ENCODE data around the gene ZCCHC9.
"Not testable (repeated sequence)": the region's sequence is repeated elsewhere in the genome, so short reads cannot be mapped to it uniquely, and the experiment has no call there.

The ZCCHC9 gene

GRCh38 chr5:81288021-81288433 is 13.4 kb upstream of the ZCCHC9 start:
- no peaks in the 10 kb centered on the region for H3K27me3 Mint-ChIP-seq
- H3K9me3 Mint-ChIP-seq, result peaks cover 11% of the 10 kb centered on the region
- CTCF ChIA-PET, result interaction anchor here (0.8 kb wide), 1 partner anchor 11 kb away, joined by 4 read pairs; no protein-coding TSS in a partner anchor
- H3K27ac Mint-ChIP-seq, result no peak overlapping the region
- H3K36me3 Mint-ChIP-seq, result peaks cover 27% of the 10 kb centered on the region
- H3K4me3 Mint-ChIP-seq, result no peak overlapping the region
- peaks cover 19% of the 10 kb centered on the region for H3K4me1 Mint-ChIP-seq
- no peak for DNase-seq

DNA sequence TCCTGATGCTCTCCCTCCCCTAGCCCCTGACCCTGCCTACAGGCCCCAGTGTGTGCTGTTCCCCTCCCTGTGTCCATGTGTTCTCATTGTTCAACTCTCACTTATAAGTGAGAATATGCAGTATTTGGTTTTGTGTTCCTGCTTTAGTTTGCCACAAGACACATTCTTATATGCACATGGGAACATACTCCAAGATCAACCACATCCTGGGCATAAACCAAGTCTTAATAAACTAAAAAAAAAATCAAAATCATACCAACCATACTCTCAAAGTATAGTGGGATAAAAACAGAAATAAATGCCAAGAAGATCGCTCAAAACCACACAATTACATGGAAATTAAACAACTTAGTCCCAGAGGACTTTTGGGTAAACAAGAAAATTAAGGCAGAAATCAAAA is 11.2 kb upstream of the ZCCHC9 start:
- no peak overlapping the region for H3K27ac Mint-ChIP-seq
- H3K9me3 Mint-ChIP-seq, result peaks cover 19% of the 10 kb centered on the region
- peaks cover 24% of the 10 kb centered on the region for H3K4me1 Mint-ChIP-seq
- no peaks in the 10 kb centered on the region for H3K27me3 Mint-ChIP-seq
- DNase-seq, result no peak
- H3K4me3 Mint-ChIP-seq, result no peak overlapping the region
- CTCF ChIA-PET, result interaction anchor here (1.5 kb wide), 1 partner anchor 9 kb away, joined by 5 read pairs; no protein-coding TSS in a partner anchor
- H3K36me3 Mint-ChIP-seq, result peaks cover 35% of the 10 kb centered on the region

DNA sequence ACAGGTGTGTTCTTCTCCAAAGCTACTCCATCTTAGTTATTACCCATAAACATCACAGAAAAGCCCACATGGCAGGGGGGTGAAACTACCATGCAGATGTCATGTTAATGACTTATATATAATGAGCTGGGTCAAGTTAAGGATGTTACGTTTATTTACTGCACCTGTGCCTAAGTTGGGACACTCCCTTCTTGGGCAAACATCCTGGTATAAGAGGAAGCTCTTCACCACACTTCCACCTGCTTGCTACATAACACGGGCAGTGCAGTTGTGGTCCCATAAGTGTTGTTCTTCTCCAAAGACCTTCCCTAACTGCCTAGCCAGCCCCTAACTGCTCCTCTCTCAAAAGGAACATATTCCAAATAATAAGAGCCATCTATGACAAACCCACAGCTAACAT is 9.3 kb upstream of the ZCCHC9 start:
- peaks cover 28% of the 10 kb centered on the region for H3K36me3 Mint-ChIP-seq
- H3K27me3 Mint-ChIP-seq, result no peaks in the 10 kb centered on the region
- CTCF ChIA-PET, result no interaction called here
- H3K9me3 Mint-ChIP-seq, result peaks cover 19% of the 10 kb centered on the region
- DNase-seq, result no peak
- no peak overlapping the region for H3K4me3 Mint-ChIP-seq
- H3K27ac Mint-ChIP-seq, result peak overlapping the region; percentile 4
- peaks cover 24% of the 10 kb centered on the region for H3K4me1 Mint-ChIP-seq

GRCh38 chr5:81294021-81294420 is 7.4 kb upstream of the ZCCHC9 start:
- H3K27ac Mint-ChIP-seq, DNase-seq, H3K27me3 Mint-ChIP-seq, CTCF ChIA-PET, H3K4me3 Mint-ChIP-seq: not testable (repeated sequence)
- Mint-ChIP-seq H3K36me3 (peaks cover 28% of the 10 kb centered on the region), H3K4me1 (peaks cover 24% of the 10 kb centered on the region), H3K9me3 (peaks cover 19% of the 10 kb centered on the region)

GRCh38 chr5:81297531-81297930 is 3.9 kb upstream of the ZCCHC9 start:
- Mint-ChIP-seq H3K36me3 (peaks cover 9% of the 10 kb centered on the region), H3K4me1 (peaks cover 29% of the 10 kb centered on the region), H3K27ac (no peak overlapping the region), H3K9me3 (peaks cover 10% of the 10 kb centered on the region), H3K27me3 (no peaks in the 10 kb centered on the region), H3K4me3 (no peak overlapping the region)
- DNase-seq, result no peak
- CTCF ChIA-PET, result no interaction called here

GRCh38 chr5:81300921-81301270 is 491 bp upstream of the ZCCHC9 start:
- Mint-ChIP-seq H3K4me3 (peak overlapping the region; percentile 85), H3K36me3 (peaks cover 11% of the 10 kb centered on the region), H3K9me3 (no peaks in the 10 kb centered on the region), H3K27me3 (no peaks in the 10 kb centered on the region), H3K27ac (peak overlapping the region; percentile 91), H3K4me1 (peaks cover 32% of the 10 kb centered on the region)
- CTCF ChIA-PET, result interaction anchor here (1.6 to 1.9 kb wide), 2 partner anchors 106 to 820 kb away, joined by 5 read pairs; no protein-coding TSS in a partner anchor
- DNase-seq, result no peak

DNA sequence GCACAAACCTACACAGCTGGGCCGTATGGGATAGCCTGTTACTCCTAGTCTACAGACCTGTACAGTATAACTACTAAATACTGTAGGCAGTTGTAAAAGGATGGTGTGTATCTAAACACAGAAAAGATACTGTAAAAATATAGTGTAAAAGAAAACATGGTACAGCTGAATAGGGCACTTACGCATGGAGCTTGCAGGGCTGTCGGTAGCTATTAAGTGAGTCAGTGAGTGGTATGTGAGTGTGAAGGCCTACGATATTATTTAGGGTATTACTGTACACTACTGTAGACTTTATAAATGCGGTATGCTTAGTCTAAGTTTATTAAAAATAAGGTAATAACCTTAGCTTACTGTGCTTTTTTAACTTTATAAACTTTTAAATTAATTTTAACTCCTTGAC is 1.2 kb downstream of the ZCCHC9 start:
- Mint-ChIP-seq H3K27ac (peak overlapping the region; percentile 91), H3K36me3 (peaks cover 11% of the 10 kb centered on the region), H3K4me1 (peaks cover 32% of the 10 kb centered on the region), H3K9me3 (no peaks in the 10 kb centered on the region), H3K27me3 (no peaks in the 10 kb centered on the region), H3K4me3 (peak overlapping the region; percentile 85)
- CTCF ChIA-PET, result interaction anchor here (0.7 to 2.4 kb wide), 5 partner anchors 11 to 195 kb away, joined by 3 to 5 read pairs (median 5); no protein-coding TSS in a partner anchor
- no peak for DNase-seq

DNA sequence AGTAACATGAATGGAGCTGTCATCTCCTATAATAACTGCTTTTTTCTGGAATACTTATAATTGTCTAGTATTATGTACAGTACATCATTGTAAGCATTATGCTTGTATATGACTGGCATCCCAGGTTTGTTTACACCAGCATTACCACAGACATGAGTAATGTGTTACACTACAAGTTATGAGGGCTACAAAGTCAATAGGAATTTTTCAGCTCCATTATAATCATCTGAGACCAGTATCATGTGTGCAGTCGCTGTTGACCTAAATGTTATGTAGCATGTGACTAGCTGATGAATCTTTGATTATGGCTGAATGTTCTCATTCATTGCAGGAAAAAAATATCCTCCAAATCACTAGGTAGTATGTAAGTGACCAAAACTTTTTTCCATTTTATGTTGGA is 2.2 kb downstream of the ZCCHC9 start:
- Mint-ChIP-seq H3K36me3 (peaks cover 11% of the 10 kb centered on the region), H3K9me3 (no peaks in the 10 kb centered on the region), H3K4me1 (peaks cover 32% of the 10 kb centered on the region), H3K27ac (no peak overlapping the region), H3K27me3 (no peaks in the 10 kb centered on the region), H3K4me3 (no peak overlapping the region)
- CTCF ChIA-PET, result interaction anchor here (2.4 kb wide), 1 partner anchor 10 kb away, joined by 5 read pairs; no protein-coding TSS in a partner anchor
- DNase-seq, result no peak

GRCh38 chr5:81305785-81306184 is 4.4 kb downstream of the ZCCHC9 start:
- no peak overlapping the region for H3K27ac Mint-ChIP-seq
- H3K4me1 Mint-ChIP-seq, result peaks cover 16% of the 10 kb centered on the region
- H3K27me3 Mint-ChIP-seq, result no peaks in the 10 kb centered on the region
- H3K4me3 Mint-ChIP-seq, result no peak overlapping the region
- CTCF ChIA-PET, result no interaction called here
- peaks cover 23% of the 10 kb centered on the region for H3K36me3 Mint-ChIP-seq
- no peak for DNase-seq
- H3K9me3 Mint-ChIP-seq, result no peaks in the 10 kb centered on the region

- Mint-ChIP-seq H3K27me3 (no peaks in the 10 kb centered on the region), H3K4me1 (peaks cover 2% of the 10 kb centered on the region), H3K27ac (no peak overlapping the region), H3K36me3 (peaks cover 42% of the 10 kb centered on the region), H3K4me3 (no peak overlapping the region), H3K9me3 (no peaks in the 10 kb centered on the region)
- CTCF ChIA-PET, result interaction anchor here (1.3 kb wide), 1 partner anchor 9 kb away, joined by 6 read pairs; no protein-coding TSS in a partner anchor
- no peak for DNase-seq
Observed at GRCh38 chr5:81308836-81309235, 7.4 kb downstream of the ZCCHC9 start.

DNA sequence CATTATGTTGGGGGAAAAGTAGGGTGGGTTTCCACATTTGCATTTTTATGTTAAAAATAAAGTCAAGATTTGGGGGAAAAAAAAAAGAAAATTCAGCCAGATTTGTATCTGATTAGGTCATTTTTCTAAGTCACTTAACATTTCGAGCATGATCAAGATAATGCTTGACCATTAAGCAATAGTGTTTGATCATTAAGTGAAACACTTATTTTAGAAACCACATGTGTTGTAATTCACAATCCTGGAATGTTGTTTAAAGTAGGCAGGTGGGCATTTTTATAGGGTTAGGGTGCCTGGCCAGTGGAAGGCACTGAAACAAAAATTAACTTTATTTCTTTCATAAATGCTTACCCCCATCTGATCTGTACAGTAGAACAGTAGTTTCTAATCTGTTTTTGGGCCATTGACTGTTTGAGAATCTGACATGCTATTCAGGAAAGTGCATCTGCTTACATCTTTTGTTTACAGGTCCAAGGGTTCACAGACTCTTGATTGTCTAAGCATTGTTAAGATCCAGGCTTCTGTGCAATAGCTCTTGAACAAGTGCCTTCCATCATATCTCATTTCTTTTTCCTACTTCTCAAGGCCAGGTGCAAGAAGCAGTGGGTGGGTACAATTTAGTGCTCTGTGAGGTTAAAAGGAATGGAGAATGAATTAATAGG is 9.1 kb downstream of the ZCCHC9 start:
- CTCF ChIA-PET, result no interaction called here
- no peak overlapping the region for H3K4me3 Mint-ChIP-seq
- no peak overlapping the region for H3K27ac Mint-ChIP-seq
- H3K27me3 Mint-ChIP-seq, result no peaks in the 10 kb centered on the region
- no peak for DNase-seq
- H3K36me3 Mint-ChIP-seq, result peaks cover 40% of the 10 kb centered on the region
- H3K4me1 Mint-ChIP-seq, result peaks cover 2% of the 10 kb centered on the region
- no peaks in the 10 kb centered on the region for H3K9me3 Mint-ChIP-seq

GRCh38 chr5:81313278-81313677 is 11.9 kb downstream of the ZCCHC9 start:
- Mint-ChIP-seq H3K36me3 (peaks cover 37% of the 10 kb centered on the region), H3K4me3 (no peak overlapping the region), H3K27ac (no peak overlapping the region), H3K4me1 (no peaks in the 10 kb centered on the region), H3K27me3 (no peaks in the 10 kb centered on the region), H3K9me3 (no peaks in the 10 kb centered on the region)
- no peak for DNase-seq
- CTCF ChIA-PET, result interaction anchor here (0.7 to 1.7 kb wide), 2 partner anchors 11 to 42 kb away, joined by 3 to 5 read pairs; partner anchors contain the start of gene ZCCHC9

DNA sequence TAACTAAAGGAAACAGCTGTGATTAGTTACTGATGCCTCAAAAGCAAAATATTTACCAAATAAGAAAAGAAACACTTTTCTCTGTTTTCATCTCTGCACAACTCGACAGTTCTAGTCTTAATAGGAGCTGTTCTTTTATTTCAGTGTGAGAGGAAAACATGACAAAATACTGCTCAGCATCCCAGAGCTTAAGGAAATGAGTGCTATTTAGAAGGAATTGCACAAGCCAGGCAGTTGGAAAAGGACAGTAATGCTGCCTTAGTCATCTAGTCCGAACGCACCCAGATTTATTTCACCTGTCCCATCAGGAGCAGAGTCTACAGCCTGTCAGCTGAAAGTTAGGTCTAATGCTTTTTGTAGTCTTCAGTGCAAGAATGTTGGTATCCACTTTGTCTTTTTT is 12.3 kb downstream of the ZCCHC9 start:
- H3K27me3 Mint-ChIP-seq, result no peaks in the 10 kb centered on the region
- CTCF ChIA-PET, result interaction anchor here (0.7 to 1.7 kb wide), 2 partner anchors 11 to 42 kb away, joined by 3 to 5 read pairs; partner anchors contain the start of gene ZCCHC9
- H3K4me3 Mint-ChIP-seq, result no peak overlapping the region
- H3K4me1 Mint-ChIP-seq, result no peaks in the 10 kb centered on the region
- DNase-seq, result no peak
- H3K36me3 Mint-ChIP-seq, result peaks cover 37% of the 10 kb centered on the region
- no peaks in the 10 kb centered on the region for H3K9me3 Mint-ChIP-seq
- H3K27ac Mint-ChIP-seq, result no peak overlapping the region

GRCh38 chr5:81314581-81314980 is 13.2 kb downstream of the ZCCHC9 start:
- no peak overlapping the region for H3K4me3 Mint-ChIP-seq
- no peaks in the 10 kb centered on the region for H3K27me3 Mint-ChIP-seq
- CTCF ChIA-PET, result no interaction called here
- no peaks in the 10 kb centered on the region for H3K4me1 Mint-ChIP-seq
- DNase-seq, result no peak
- no peak overlapping the region for H3K27ac Mint-ChIP-seq
- H3K9me3 Mint-ChIP-seq, result no peaks in the 10 kb centered on the region
- peaks cover 30% of the 10 kb centered on the region for H3K36me3 Mint-ChIP-seq

DNA sequence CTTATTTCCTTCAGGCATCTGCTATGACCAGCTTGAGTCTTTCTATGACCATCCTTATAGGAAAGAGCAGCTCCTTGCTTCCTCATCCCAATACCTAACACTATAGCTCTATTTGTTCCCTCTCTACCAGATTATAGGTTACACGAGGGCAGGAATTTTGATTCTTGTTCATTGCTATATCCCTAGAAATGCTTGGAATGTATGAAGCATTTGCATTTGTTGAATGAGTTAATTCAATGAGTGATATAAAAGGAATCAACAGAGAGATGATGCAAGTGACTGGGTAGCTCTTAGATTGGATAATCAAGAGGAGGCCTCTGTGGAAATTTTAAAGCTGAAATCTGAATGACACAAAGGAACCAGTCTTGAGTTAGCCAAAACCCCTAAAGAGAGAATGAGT is 13.9 kb downstream of the ZCCHC9 start:
- Mint-ChIP-seq H3K9me3 (no peaks in the 10 kb centered on the region), H3K27ac (no peak overlapping the region), H3K4me1 (no peaks in the 10 kb centered on the region), H3K4me3 (no peak overlapping the region), H3K27me3 (no peaks in the 10 kb centered on the region), H3K36me3 (peaks cover 28% of the 10 kb centered on the region)
- DNase-seq, result no peak
- CTCF ChIA-PET, result no interaction called here
